GM23338 (cell line): ENCODE results near the gene ABCA5.

Experiments
- CREB1 ChIP-seq: fragments of 250-450 bp; sonication (Bioruptor Pico); IDR thresholded peaks from 2 replicates; pipeline ENCODE4 v1.5.0; 2020; ENCODE audit warnings: low read depth, mild to moderate bottlenecking, moderate library complexity
- CTCF ChIP-seq, 2 experiments: fragments of 200-600 bp in 1 of 2; sonication (generic) in 1 of 2; conservative IDR thresholded peaks; 2 replicates each; pipeline versions ENCODE4 v1.5.1 to v1.6.1; 2016 to 2017; ENCODE audit warnings: antibody characterized with exemption in 2 of 2, low read depth in 2 of 2, mild to moderate bottlenecking in 2 of 2, moderate library complexity in 1 of 2
- ETS1 ChIP-seq: IDR thresholded peaks from 2 replicates; pipeline ENCODE4 v1.6.1; 2016; ENCODE audit warnings: antibody characterized with exemption
- EZH2 ChIP-seq: fragments of 200-600 bp; sonication (generic); IDR thresholded peaks from one replicate; pipeline ENCODE4 v1.8.0; 2017; ENCODE audit warnings: antibody characterized with exemption, mild to moderate bottlenecking, low read depth; ENCODE audit not compliant: unreplicated experiment
- EZH2phosphoT487 ChIP-seq: fragments of 200-600 bp; sonication (generic); IDR thresholded peaks from one replicate; pipeline ENCODE4 v1.8.1; 2018; ENCODE audit warnings: antibody characterized with exemption; ENCODE audit not compliant: unreplicated experiment
- JUNB ChIP-seq: IDR thresholded peaks from one replicate; pipeline ENCODE4 v1.6.1; 2016; ENCODE audit warnings: antibody characterized with exemption; ENCODE audit not compliant: unreplicated experiment
- NANOG ChIP-seq: IDR thresholded peaks from 2 replicates; pipeline ENCODE4 v1.6.1; 2016; ENCODE audit warnings: antibody characterized with exemption, borderline replicate concordance
- POLR2AphosphoS5 ChIP-seq: IDR thresholded peaks from 2 replicates; pipeline ENCODE4 v1.6.1; 2016; ENCODE audit warnings: antibody characterized with exemption, low read depth
- REST ChIP-seq: IDR thresholded peaks from one replicate; pipeline ENCODE4 v1.6.1; 2018; ENCODE audit warnings: antibody characterized with exemption; ENCODE audit not compliant: unreplicated experiment
- ZNF331 ChIP-seq: fragments of 250-450 bp; sonication (Bioruptor Pico); IDR thresholded peaks from 2 replicates; pipeline ENCODE4 v1.5.0; 2020; ENCODE audit warnings: low read depth, mild to moderate bottlenecking, moderate library complexity

- TF ChIP-seq CTCF (conservative IDR thresholded peaks at IDR 0.05; ENCODE audit: low read depth in 2 of 2) (no peak), POLR2AphosphoS5 (no peak), EZH2 (no peak), REST (no peak), EZH2phosphoT487 (no peak), ETS1 (no peak), CREB1 (CRISPR knock-in tag) (no peak), NANOG (no peak), ZNF331 (CRISPR knock-in tag) (no peak), JUNB (no peak)
Measured at GRCh38 chr17:69208640-69209039, 118.3 kb downstream of the ABCA5 start.
